ENCODE measurements around the gene RREB1.
"Not testable (repeated sequence)": the region's sequence is repeated elsewhere in the genome, so short reads cannot be mapped to it uniquely, and the experiment has no call there.

Gene RREB1

GRCh38 chr6:7143476-7143974 is 35.8 kb downstream of the RREB1 start:
- DNase-seq (ENCODE audit: low spot score): no peak

DNA sequence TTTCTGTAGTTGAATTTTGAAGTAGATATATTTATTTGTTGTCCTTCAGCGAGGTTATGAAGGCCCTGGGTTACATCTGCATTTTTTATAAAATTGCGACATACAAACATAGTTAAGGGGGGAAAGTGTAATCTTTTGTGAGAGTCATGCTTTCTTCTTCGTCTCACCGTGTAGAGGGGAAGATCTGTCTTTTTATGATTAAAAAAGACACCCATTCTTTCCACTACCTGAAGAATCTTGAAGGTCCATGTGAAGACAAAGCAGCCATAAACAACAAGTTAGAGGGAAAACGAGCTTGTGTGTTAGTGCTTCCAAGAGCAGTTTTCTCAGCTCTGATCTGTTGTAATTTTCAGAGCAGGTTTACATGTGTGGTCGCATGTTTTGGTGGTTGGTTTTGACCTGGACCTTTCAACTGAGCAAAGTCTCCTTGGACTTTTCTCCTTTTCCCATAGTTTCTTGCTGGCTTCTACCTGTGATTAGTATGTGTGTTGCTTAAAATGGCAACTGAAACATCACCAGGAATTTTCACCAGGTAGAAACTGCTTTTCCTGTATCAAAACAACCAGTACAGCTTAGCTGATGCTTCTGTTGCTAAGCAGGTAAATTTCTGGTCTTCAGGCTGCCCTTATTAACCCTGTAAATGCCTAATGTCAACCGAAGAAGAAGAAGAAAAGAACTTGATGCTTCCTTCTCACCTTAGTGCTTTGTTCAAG is 37.3 kb downstream of the RREB1 start:
- DNase-seq (ENCODE audit: low spot score): no peak

DNA sequence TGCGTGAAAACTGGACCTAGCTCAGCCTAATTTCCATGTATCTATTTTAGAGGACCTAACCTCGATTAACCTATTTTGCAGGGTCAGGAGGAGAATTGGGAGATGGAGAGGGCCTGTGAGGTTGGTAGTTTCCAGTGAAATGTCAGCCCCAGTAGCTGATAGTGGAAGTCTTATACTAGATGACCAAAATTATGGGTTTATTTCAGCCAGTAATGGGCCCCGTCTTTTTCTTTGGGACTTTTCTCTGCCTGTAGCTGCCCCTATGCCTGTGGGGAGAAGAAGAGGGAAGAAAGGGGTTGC is 37.8 kb downstream of the RREB1 start:
- no peak for DNase-seq (ENCODE audit: low spot score)

- DNase-seq (ENCODE audit: low spot score): peak; percentile 62
These were observed 38.4 kb downstream of the RREB1 start for GRCh38 chr6:7145885-7146828.

DNA sequence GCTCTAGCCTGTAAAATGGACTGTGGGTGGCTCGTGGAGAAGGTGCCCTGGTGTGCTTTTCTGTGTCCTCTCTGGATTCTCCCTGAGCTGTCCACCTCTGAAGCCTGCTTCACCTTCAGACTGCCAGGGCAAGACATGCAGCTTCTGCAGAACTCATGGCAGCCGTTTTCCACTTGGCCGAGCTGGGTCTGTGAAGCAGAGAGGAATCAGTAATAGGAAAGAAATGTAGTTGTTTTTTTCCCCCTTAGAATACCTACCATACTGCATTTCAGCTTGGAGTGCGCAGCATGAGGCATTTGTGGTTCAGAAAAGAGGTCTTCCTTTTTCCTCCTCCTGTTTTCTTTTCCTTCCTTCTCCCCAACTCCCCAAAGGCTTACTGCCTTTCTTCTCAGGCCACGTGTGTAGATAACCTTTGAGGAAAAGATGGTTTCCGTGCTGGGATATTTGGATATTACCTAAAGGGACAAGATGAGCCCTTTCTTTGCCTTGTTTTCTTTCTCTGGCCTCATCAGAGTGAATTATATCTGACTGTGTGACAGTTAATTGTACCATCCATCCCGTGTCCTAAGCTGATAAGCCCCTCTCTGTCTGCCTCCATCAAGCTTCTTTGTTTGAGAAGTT is 39.4 kb downstream of the RREB1 start:
- no peak for DNase-seq (ENCODE audit: low spot score)

- peak; percentile 69 for DNase-seq (ENCODE audit: low spot score)
These were observed 40.5 kb downstream of the RREB1 start for GRCh38 chr6:7148100-7148822.

GRCh38 chr6:7150381-7151064 is 42.8 kb downstream of the RREB1 start:
- DNase-seq (ENCODE audit: low spot score): no peak

DNA sequence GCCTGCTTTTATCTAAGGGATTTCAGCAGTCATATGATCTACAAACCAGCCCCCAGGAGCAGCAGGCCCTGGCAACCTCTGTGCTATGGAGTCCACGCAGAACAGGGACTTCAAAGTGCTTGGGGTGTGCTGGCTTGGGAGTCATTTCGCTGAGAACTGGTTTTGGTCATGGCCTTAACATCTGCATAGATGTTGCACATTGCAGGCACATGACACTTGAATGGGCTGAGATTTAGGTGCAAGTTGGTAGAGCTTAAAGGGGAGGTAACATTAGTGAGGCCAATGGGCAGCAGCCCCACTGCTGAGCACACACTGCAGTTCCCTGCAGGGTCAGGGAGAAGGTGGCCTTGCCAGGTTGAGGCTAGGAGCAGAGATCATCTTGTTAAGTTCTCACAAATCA is 43.6 kb downstream of the RREB1 start:
- DNase-seq (ENCODE audit: low spot score): no peak

GRCh38 chr6:7152462-7152861 is 44.7 kb downstream of the RREB1 start:
- DNase-seq (ENCODE audit: low spot score): no peak

DNA sequence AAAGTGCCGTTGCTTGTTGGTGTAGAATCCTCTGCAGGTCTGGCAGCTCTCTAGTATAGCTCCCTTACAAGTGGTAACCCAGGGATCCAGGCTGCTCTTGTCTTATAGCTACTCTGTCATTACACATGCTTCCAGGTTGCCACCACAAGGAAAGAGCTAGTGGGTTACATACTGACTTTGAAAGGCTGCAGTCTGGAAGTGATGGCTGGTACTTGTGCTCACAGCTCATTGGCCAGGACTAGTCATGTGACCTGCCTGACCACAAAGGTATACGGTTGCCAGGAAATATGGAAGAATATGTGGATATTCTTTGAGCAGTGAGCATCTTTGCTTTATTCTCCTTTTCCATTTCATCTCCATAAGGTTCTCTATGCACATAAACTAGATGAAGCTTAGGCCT is 46.0 kb downstream of the RREB1 start:
- DNase-seq (ENCODE audit: low spot score): no peak

DNA sequence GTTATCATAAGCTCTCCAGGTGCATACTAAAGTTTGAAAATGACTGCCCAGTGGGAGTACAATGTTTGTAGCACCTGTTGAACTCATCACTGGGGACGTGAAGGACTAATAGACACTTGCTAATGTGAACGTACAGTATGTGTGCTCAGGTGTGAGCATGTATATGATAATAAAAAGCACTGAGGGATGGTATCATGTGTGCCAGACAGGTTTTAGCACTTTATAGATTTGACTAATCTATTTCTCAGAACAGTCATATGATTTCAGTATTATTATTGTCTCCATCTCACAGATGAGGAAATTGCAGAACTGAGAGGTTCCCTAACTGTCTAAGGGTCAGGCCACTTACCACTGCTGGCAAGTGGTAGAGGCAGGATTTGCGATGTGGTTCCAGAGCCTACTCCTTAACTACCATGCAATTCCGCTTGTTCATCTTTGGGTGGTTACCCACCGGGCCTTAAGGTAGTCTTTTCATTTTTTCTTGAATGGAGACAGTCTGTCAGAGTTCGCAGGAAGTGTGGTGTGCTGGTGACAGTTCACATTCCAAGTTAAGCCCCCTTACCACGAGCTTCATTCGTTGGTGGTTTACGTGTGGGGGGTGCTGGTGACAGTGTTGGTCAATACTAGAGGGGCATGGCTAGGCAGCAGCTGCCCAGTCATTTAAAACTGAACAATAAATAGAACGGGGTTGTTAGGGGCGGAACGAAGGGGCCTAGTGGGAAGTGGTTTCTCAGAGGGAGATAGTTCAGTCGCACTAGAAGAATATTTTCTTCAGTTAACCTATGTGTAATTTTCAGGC is 46.8 kb downstream of the RREB1 start:
- no peak for DNase-seq (ENCODE audit: low spot score)

DNA sequence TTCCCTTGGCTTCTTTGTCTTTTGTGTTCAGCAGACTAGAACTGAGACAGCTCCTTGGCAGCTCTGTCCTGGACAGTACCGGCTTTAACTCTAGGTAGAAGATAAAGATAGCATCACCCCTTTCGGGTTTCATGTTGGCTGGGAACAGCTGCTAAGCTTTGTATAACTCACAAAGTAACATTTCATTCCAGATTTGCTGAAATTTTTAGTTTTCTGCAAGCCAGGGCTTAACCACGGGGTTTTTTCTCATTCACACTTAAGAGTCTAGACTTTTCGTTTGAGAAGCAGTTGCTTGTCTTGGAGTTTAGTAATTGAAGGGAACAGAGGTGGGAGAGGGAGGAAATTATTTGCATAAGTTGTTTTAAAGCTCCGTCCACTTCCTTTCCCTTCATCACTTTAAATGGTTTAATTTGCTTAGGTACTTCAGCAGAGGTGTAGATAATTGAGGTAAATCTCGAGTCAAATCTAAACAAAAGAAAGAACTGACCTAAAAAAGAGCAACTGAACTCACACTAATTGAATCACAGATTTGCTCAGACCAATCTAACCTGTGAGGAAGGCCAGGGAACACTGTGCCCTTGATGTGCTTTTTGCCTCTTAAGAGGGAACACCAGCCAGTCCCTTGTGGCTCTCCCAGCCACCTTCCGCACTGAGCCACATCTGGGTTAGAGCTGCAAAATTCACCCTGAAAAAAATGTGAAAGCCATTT is 48.3 kb downstream of the RREB1 start:
- DNase-seq (ENCODE audit: low spot score): no peak

DNA sequence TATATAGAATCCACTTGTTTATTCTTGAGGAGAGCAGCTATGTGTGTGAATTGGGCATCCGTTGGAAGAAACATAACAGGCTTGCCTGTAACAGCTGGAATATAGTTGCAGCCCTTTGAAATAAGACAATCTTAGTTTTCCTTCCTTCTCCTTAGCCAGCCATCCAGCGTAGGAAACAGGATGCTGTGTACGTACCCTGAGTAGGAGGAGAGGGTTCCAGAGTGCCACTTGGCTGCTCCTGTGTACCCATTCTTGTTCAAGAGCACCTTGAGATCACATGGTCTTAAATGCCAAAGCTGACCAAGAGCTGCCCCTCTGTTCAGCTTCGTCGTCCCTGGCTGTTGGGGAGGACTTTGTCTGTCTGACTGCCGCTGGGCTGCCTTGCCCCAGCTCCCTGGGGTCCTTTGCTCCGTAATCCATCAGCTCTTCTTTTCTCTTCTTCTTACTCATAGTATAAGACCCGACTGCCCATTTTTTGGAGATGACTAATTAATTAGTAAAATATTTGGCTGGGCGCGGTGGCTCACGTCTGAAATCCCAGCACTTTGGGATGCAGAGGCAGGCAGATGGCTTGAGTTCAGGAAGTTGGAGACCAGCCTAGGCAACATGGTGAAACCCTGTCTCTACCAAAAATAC is 49.0 kb downstream of the RREB1 start:
- DNase-seq (ENCODE audit: low spot score): peak; percentile 92

GRCh38 chr6:7157307-7157706 is 49.5 kb downstream of the RREB1 start:
- DNase-seq (ENCODE audit: low spot score): not testable (repeated sequence)

DNA sequence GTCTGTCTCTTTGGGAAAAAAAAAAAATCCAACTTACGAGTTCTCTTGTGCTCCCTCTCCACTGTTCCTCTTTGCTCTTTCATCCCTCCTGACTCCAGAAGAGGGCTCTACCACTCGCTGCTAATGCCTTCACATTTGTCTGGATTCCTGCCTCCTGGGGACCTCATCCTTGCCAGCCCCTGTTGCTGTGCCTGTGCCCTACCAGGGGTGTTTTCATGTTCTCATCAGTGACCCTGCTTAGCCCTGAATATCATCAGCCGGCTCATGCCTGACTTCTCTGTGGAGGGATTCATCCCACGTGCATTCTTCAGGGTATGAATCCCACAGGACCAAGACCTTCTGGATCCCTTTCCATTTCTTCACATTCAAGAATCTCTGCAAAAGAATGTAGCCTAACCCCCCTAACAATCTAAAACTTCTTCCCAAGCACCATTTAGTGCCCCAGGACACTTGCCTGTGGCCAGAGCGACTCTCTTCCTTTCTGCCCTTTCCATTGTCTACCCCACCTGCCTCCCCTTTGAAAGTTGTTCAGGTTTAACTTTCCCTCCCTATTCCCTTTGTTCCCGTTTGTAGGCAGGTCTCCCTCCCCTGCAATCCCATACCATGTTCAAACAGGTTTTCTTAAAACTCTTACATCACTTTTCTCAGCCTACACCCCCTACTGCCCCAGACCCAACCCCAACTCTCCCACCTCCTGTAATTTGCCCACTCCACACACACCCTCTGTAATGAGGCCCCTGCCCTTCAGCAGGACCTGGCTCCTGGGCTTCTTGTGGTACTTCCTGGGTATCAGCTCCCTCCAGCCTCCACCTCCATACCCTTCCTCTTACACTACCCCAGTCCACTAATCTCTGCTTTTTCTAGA is 50.2 kb downstream of the RREB1 start:
- DNase-seq (ENCODE audit: low spot score): peak; percentile 45

DNA sequence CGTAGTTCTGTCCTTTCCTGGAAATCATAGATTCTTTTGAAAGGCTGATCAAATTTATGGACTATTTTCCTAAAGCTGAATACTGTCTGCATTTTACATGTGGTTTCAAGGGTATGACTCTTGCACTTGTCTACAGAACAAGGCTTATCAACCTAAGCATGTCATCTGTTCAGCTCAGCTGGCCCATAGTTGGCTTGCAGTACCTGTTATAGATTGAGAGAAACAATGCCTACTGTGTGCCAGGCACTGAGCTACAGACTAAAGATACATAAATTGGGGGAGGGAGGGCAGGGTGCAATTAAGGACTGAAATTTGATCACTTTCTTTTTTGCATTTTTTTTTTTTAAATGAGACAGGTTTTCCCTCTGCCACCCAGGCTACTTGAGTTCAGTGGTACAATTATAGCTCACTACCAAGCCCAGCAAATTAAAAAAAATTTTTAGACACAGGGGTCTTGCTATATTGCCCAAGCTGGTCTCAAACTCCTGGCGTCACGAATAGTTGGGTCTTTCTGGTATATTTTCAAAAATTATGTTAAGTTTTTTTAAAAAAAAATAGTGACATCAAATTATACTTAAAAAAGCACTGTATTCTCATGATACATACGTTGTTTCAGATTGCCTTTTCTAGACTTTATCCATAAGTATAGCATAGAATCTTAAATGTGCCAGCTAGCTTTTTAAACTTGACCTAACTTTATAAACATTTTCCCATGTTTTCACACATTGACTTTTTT is 52.2 kb downstream of the RREB1 start:
- DNase-seq (ENCODE audit: low spot score): no peak

DNA sequence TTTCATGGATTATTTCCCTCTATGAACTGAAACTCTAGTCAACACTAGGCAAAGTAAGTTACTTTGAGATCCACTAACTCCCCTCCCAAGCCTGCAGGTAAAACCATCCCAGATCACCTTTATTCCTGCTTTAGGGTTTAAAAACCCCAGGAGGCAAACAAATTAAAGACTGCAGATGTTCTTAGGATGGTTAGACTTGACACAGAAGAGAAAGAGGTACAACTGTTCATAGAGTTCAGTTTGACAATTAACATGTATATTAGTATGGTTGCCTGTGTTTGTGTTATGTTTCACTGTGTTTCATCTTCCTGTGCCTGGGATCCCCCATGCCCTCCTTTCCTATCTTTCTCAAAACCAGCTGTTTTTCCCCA is 53.5 kb downstream of the RREB1 start:
- no peak for DNase-seq (ENCODE audit: low spot score)

DNA sequence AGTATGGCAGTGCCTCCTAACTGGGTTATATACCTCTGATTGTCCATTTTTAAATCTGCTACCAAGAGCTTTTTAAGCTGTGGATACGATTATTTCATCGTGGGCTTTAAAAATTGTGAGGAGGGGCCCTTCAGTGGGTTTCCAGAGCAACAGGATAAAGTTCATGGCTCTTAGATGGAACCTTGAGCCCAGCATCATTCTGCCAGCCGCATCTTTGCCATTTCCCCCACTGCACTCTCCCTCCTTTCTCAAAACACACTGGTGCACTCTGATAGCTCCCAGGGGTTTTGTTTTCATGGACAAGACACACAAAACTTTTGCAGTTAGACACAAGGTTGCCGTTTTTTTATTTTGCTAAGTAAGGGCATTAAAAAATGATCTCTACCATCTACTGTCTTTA is 54.1 kb downstream of the RREB1 start:
- DNase-seq (ENCODE audit: low spot score): no peak
